Prostate gland (tissue), 2 donors: ENCODE measurements around the gene POLK. TPM values are rescaled to one million over a fixed set of nuclear protein-coding genes. Genes with fewer than 3 reads are reported as not detected.
A peak's percentile ranks its signal among the peaks of the same experiment; 100 is the strongest.

Experiments
- DNase-seq: peaks from one replicate; pipeline ENCODE4 v3.0.0-alpha.2; 2019; ENCODE audit warnings: low spot score
- H3K27ac ChIP-seq, 2 donors: fragments of 200-600 bp; sonication (generic); 2 replicates each; pipeline ENCODE4 v1.5.1; 2017 to 2019
- H3K27me3 ChIP-seq: fragments of 200-600 bp; sonication (generic); replicated peaks from 2 replicates; pipeline ENCODE4 v1.5.1; 2019; ENCODE audit not compliant: insufficient read depth
- H3K36me3 ChIP-seq, 2 donors: fragments of 200-600 bp; sonication (generic); 1 replicate in 1 of 2; 2 replicates in 1 of 2; pipeline versions ENCODE4 v1.5.1 to v1.8.1; 2017 to 2019
- H3K4me1 ChIP-seq: fragments of 200-600 bp; sonication (generic); replicated peaks from 2 replicates; pipeline ENCODE4 v1.5.1; 2019
- H3K4me3 ChIP-seq, 2 donors: fragments of 200-600 bp; sonication (generic); 2 replicates each; pipeline ENCODE4 v1.5.1; 2017 to 2019
- H3K9me3 ChIP-seq: fragments of 200-600 bp; sonication (generic); 2 replicates; pipeline ENCODE4 v1.5.1; 2017
- CTCF ChIP-seq, 4 experiments: fragments of 200-600 bp in 2 of 4; fragments of 450-650 bp in 2 of 4; sonication (generic) in 2 of 4; IDR thresholded peaks; 1 replicate in 3 of 4; 2 replicates in 1 of 4; pipeline ENCODE4 v1.5.1; 2016 to 2019; ENCODE audit warnings: antibody characterized with exemption in 4 of 4, mild to moderate bottlenecking in 2 of 4, moderate library complexity in 2 of 4
- POLR2A ChIP-seq: fragments of 450-650 bp; IDR thresholded peaks from one replicate; pipeline ENCODE4 v1.6.1; 2016; ENCODE audit warnings: antibody characterized with exemption, mild to moderate bottlenecking
- POLR2AphosphoS5 ChIP-seq: sonication (generic); formaldehyde crosslinking; IDR thresholded peaks from one replicate; pipeline ENCODE4 v1.6.1; 2017; ENCODE audit warnings: antibody characterized with exemption
- WGBS: methylation state at CpG from one replicate; pipeline ENCODE4 v1.1.5; 2018; 5-methylcytosine and 5-hydroxymethylcytosine counted together
- intact Hi-C: fragments of 100-400 bp; cut with DNase I; formaldehyde crosslinking; loops from one replicate; pipeline ENCODE4 v1.14.2; 2022
- total RNA-seq, 2 donors: library from RNA; depleted of rRNA; stranded (reverse); fragments of >200 nt; gene quantifications; one replicate each; pipeline ENCODE4 v1.1.0, GENCODE V29; 2016

POLK gene
- total RNA-seq, 2 donors from 2014 or later: 28.4 to 33.6 TPM

GRCh38 chr5:75509546-75509945 lies 2.1 kb upstream of the POLK start:
- no peak overlapping the region for H3K27ac ChIP-seq
- no peak for DNase-seq
- no peaks in the 10 kb centered on the region for H3K4me1 ChIP-seq
- TF ChIP-seq CTCF (IDR thresholded peaks at IDR 0.05): no peak
- no peak for TF ChIP-seq POLR2A
- no peak for TF ChIP-seq POLR2AphosphoS5
- H3K36me3 ChIP-seq: no peaks in the 10 kb centered on the region
- peak overlapping the region; percentile 79 to 93 for H3K4me3 ChIP-seq
- H3K27me3 ChIP-seq: no peaks in the 10 kb centered on the region
- H3K9me3 ChIP-seq: no peaks in the 10 kb centered on the region
- WGBS: 82% methylated on average over 4 of the region's 4 CpGs
- intact Hi-C loops: no loop called here

GRCh38 chr5:75509956-75510355 lies 1.7 kb upstream of the POLK start:
- H3K4me1 ChIP-seq: no peaks in the 10 kb centered on the region
- H3K36me3 ChIP-seq: no peaks in the 10 kb centered on the region
- H3K9me3 ChIP-seq: no peaks in the 10 kb centered on the region
- peak overlapping the region in 1 of 2 donors; percentile 93 for H3K27ac ChIP-seq
- no peaks in the 10 kb centered on the region for H3K27me3 ChIP-seq
- peak overlapping the region; percentile 79 to 93 for H3K4me3 ChIP-seq
- TF ChIP-seq POLR2AphosphoS5 (no peak), POLR2A (no peak), CTCF (IDR thresholded peaks at IDR 0.05) (no peak)
- 0% methylated on average over 1 of the region's 1 CpG for WGBS
- intact Hi-C loops: loop anchor here (5.0 kb wide), 1 partner anchor 458 kb away; the partner anchor contains the start of gene GCNT4
- peak; percentile 11 for DNase-seq

GRCh38 chr5:75510417-75510835 lies 1.3 kb upstream of the POLK start:
- no peak for DNase-seq
- H3K27me3 ChIP-seq: no peaks in the 10 kb centered on the region
- H3K4me1 ChIP-seq: no peaks in the 10 kb centered on the region
- intact Hi-C loops: loop anchor here (5.0 kb wide), 1 partner anchor 458 kb away; the partner anchor contains the start of gene GCNT4
- peak overlapping the region; percentile 79 to 93 for H3K4me3 ChIP-seq
- no peaks in the 10 kb centered on the region for H3K36me3 ChIP-seq
- 1% methylated on average over 15 of the region's 15 CpGs for WGBS
- peak overlapping the region; percentile 93 to 95 for H3K27ac ChIP-seq
- TF ChIP-seq POLR2A: no peak
- no peak for TF ChIP-seq POLR2AphosphoS5
- no peak for TF ChIP-seq CTCF (IDR thresholded peaks at IDR 0.05)
- no peaks in the 10 kb centered on the region for H3K9me3 ChIP-seq

GRCh38 chr5:75510836-75511434 lies 756 bp upstream of the POLK start:
- intact Hi-C loops: loop anchor here (5.0 kb wide), 1 partner anchor 459 kb away; the partner anchor contains the start of gene GCNT4

More at GRCh38 chr5:75510836-75511434, 756 bp upstream of the POLK start:
- H3K36me3 ChIP-seq: no peaks in the 10 kb centered on the region
- H3K4me3 ChIP-seq: peak overlapping the region; percentile 79 to 93
- peak; percentile 32 for DNase-seq
- H3K4me1 ChIP-seq: no peaks in the 10 kb centered on the region
- TF ChIP-seq POLR2AphosphoS5 (no peak), CTCF (IDR thresholded peaks at IDR 0.05) (no peak), POLR2A (no peak)
- peak overlapping the region; percentile 93 to 95 for H3K27ac ChIP-seq
- no peaks in the 10 kb centered on the region for H3K9me3 ChIP-seq
- H3K27me3 ChIP-seq: no peaks in the 10 kb centered on the region
- WGBS: under 1% methylated on average over 54 of the region's 54 CpGs
